HL-60 (cell line): ENCODE measurements around the gene UBAP1L.

Source experiments
- DNase-seq, 2 experiments: peaks; one replicate each; pipeline ENCODE4 v3.0.0-alpha.2; 2010 to 2020; ENCODE audit warnings: low read depth in 1 of 2, low spot score in 1 of 2
- H3K27ac ChIP-seq: fragments of 250-450 bp; sonication (Bioruptor Pico); replicated peaks from 2 replicates; pipeline ENCODE4 v1.5.1; 2020; ENCODE audit warnings: mild to moderate bottlenecking, moderate library complexity
- H3K27me3 ChIP-seq: fragments of 250-450 bp; sonication (Bioruptor Pico); 2 replicates; pipeline ENCODE4 v1.5.1; 2021; ENCODE audit warnings: mild to moderate bottlenecking, moderate library complexity; ENCODE audit not compliant: insufficient read depth, poor library complexity, severe bottlenecking
- H3K4me3 ChIP-seq: replicated peaks from 2 replicates; pipeline ENCODE4 v1.5.1; 2011; ENCODE audit warnings: mild to moderate bottlenecking, control low read depth, low read length; ENCODE audit not compliant: insufficient read depth
- CTCF ChIP-seq: IDR thresholded peaks from one replicate; pipeline ENCODE4 v1.5.1; 2011; ENCODE audit warnings: low read length, control low read depth, inconsistent platforms; ENCODE audit not compliant: insufficient read depth
- GABPA ChIP-seq: IDR thresholded peaks from 2 replicates; pipeline ENCODE4 v1.6.1; 2012; ENCODE audit warnings: low read depth
- POLR2AphosphoS5 ChIP-seq: IDR thresholded peaks from 2 replicates; pipeline ENCODE4 v1.6.1; 2012; ENCODE audit warnings: low read depth
- REST ChIP-seq: IDR thresholded peaks from 2 replicates; pipeline ENCODE4 v1.6.1; 2012; ENCODE audit warnings: low read depth; ENCODE audit not compliant: insufficient replicate concordance
- SPI1 ChIP-seq: IDR thresholded peaks from 2 replicates; pipeline ENCODE4 v1.6.1; 2012; ENCODE audit warnings: low read depth, mild to moderate bottlenecking, borderline replicate concordance

The UBAP1L gene

GRCh38 chr15:65058394-65059368 lies 56.3 kb downstream of the UBAP1L start:
- Histone ChIP-seq H3K27me3 (no peaks in the 10 kb centered on the region), H3K27ac (no peak overlapping the region), H3K4me3 (no peak overlapping the region)
- DNase-seq = no peak
- TF ChIP-seq GABPA (no peak), CTCF (no peak), POLR2AphosphoS5 (no peak), SPI1 (no peak), REST (no peak)

- no peak overlapping the region for H3K4me3 ChIP-seq
- TF ChIP-seq SPI1 = no peak
- H3K27ac ChIP-seq = no peak overlapping the region
Observed at GRCh38 chr15:65057549-65057940, 57.5 kb downstream of the UBAP1L start.

GRCh38 chr15:65056868-65057548 lies 58.0 kb downstream of the UBAP1L start:
- H3K27ac ChIP-seq = no peak overlapping the region
- H3K4me3 ChIP-seq = no peak overlapping the region
- no peaks in the 10 kb centered on the region for H3K27me3 ChIP-seq
- TF ChIP-seq SPI1 = no peak
- no peak for TF ChIP-seq CTCF
- no peak for TF ChIP-seq REST
- TF ChIP-seq POLR2AphosphoS5 = no peak
- no peak for TF ChIP-seq GABPA
- DNase-seq = no peak

More at GRCh38 chr15:65057549-65057940, 57.5 kb downstream of the UBAP1L start:
- no peaks in the 10 kb centered on the region for H3K27me3 ChIP-seq
- no peak for DNase-seq

GRCh38 chr15:65056106-65056505 lies 58.9 kb downstream of the UBAP1L start:
- Histone ChIP-seq H3K27me3 (no peaks in the 10 kb centered on the region), H3K27ac (no peak overlapping the region), H3K4me3 (no peak overlapping the region)
- TF ChIP-seq GABPA = no peak
- TF ChIP-seq SPI1 = no peak
- TF ChIP-seq CTCF = no peak
- no peak for TF ChIP-seq REST
- no peak for TF ChIP-seq POLR2AphosphoS5
- no peak for DNase-seq
